ENCODE data around the gene AKNA. TPM values are rescaled to one million over a fixed set of nuclear protein-coding genes. Genes with fewer than 3 reads are reported as not detected.

Gene AKNA
- polyA plus RNA-seq, 1 of the 3 experiments (the other 2 are of a cell fraction): 0.84 TPM

GRCh38 chr9:114350636-114351401, 37.0 kb downstream of the AKNA start:
- Histone ChIP-seq H2AFZ (ENCODE audit: low read depth) (no peak overlapping the region), H3F3A (replicated peaks; ENCODE audit: insufficient read depth) (peaks cover 10% of the 10 kb centered on the region), H3K27ac (ENCODE audit: low read depth in 2 of 2, low read length in 1 of 2) (no peak overlapping the region), H4K20me1 (ENCODE audit: insufficient read depth) (no peaks in the 10 kb centered on the region), H3K4me1 (ENCODE audit: control insufficient read depth in 1 of 2, insufficient read depth in 2 of 2, low read depth in 1 of 2, low read length in 1 of 2) (peaks cover 0 to 15% of the 10 kb centered on the region in 2 experiments; a peak in 3 of 4 replicates), H3K4me3 (ENCODE audit: low read depth in 2 of 2, low read length in 1 of 2) (no peak overlapping the region), H3K36me3 (replicated peaks in 1 of 2; ENCODE audit: control insufficient read depth in 1 of 2, insufficient read depth in 2 of 2, low read length in 1 of 2) (no peaks in the 10 kb centered on the region), H3K79me2 (ENCODE audit: insufficient read depth) (no peaks in the 10 kb centered on the region), H3K4me2 (no peak overlapping the region), H3K9me3 (no peaks in the 10 kb centered on the region), H3K9ac (no peak overlapping the region), H3K27me3 (ENCODE audit: insufficient read depth) (no peaks in the 10 kb centered on the region), H3K9me2 (no peaks in the 10 kb centered on the region)
- POLR2A ChIA-PET: no interaction called here
- CTCF ChIA-PET: interaction anchor here (0.7 to 0.9 kb wide), 2 partner anchors 30 to 303 kb away, joined by 3 read pairs; no protein-coding TSS in a partner anchor
- DNase-seq: no peak
- WGBS (ENCODE audit: low lambda C conversion rate): 93% methylated on average over 15 of the region's 16 CpGs
- TF ChIP-seq MEF2A (IDR thresholded peaks at IDR 0.05; ENCODE audit: borderline replicate concordance, low read depth) (no peak), ELF1 (IDR thresholded peaks at IDR 0.05) (no peak), EP300 (IDR thresholded peaks at IDR 0.05; ENCODE audit: borderline replicate concordance in 1 of 2, low read depth in 1 of 2, low read length in 1 of 2) (no peak)

DNA sequence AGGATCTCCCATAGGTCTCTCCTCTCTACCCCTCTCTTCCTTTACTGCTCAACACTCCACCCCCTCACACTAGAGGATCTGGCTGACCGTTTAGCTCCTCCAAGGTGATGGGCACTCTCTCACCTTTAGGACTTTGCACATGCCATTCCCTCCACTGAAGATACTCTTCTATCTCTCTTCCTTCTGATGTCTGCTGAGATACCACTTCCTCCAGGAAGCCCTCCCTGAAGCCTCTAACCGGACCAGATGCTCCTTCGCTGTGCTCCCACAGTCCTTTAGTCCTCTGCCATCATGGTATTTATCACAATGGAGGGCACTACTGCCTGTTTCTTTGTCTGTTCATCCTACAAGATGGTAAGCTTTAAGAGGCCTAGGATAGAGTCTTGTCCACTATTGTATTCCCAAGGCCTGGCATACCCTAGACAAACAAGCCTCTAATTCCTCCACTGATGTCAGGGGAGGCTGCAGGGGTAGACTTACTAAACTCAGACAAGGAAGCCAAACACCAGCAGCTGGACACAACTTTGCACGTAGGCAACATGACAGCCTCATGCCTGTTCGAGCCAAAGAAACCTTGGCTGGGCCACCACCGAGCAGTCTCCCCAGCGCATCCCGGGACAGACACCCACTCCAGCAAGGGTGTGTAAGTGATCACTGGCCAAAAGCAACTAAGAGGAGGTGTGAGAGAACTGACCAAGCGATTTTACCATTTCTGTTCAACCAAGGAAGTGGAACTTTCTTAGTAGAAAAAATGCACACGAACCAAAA, 37.9 kb downstream of the AKNA start:
- Histone ChIP-seq H2AFZ (ENCODE audit: low read depth) (peak overlapping the region; percentile 76), H3K9me3 (no peaks in the 10 kb centered on the region), H3K27me3 (ENCODE audit: insufficient read depth) (no peaks in the 10 kb centered on the region), H3K4me2 (peak overlapping the region; percentile 59), H3K4me3 (ENCODE audit: low read depth in 2 of 2, low read length in 1 of 2) (no peak overlapping the region), H4K20me1 (ENCODE audit: insufficient read depth) (no peaks in the 10 kb centered on the region), H3K9ac (no peak overlapping the region), H3K36me3 (replicated peaks in 1 of 2; ENCODE audit: control insufficient read depth in 1 of 2, insufficient read depth in 2 of 2, low read length in 1 of 2) (no peaks in the 10 kb centered on the region), H3K4me1 (ENCODE audit: control insufficient read depth in 1 of 2, insufficient read depth in 2 of 2, low read depth in 1 of 2, low read length in 1 of 2) (peaks cover 0 to 15% of the 10 kb centered on the region in 2 experiments; a peak in 3 of 4 replicates), H3K9me2 (no peaks in the 10 kb centered on the region), H3F3A (replicated peaks; ENCODE audit: insufficient read depth) (peaks cover 10% of the 10 kb centered on the region), H3K27ac (ENCODE audit: low read depth in 2 of 2, low read length in 1 of 2) (peak overlapping the region in 1 of 2 experiments; percentile 85; a peak in 2 of 4 replicates), H3K79me2 (ENCODE audit: insufficient read depth) (no peaks in the 10 kb centered on the region)
- ChIA-PET CTCF (no interaction called here), POLR2A (no interaction called here)
- 91% methylated on average over 10 of the region's 10 CpGs for WGBS (ENCODE audit: low lambda C conversion rate)
- DNase-seq: no peak
- TF ChIP-seq ZBTB33 (IDR thresholded peaks at IDR 0.05; ENCODE audit: borderline replicate concordance, low read depth) (no peak), MXI1 (IDR thresholded peaks at IDR 0.05; ENCODE audit: low read depth, low read length) (no peak), FOXJ3 (CRISPR knock-in tag; IDR thresholded peaks at IDR 0.05) (no peak), JUND (IDR thresholded peaks at IDR 0.05) (no peak), POLR2AphosphoS5 (IDR thresholded peaks at IDR 0.05; ENCODE audit: low read depth, low read length) (no peak), FOXM1 (IDR thresholded peaks at IDR 0.05; ENCODE audit: low read depth) (no peak), ELF1 (IDR thresholded peaks at IDR 0.05) (no peak), TCF12 (IDR thresholded peaks at IDR 0.05) (no peak), EZH2phosphoT487 (IDR thresholded peaks at IDR 0.05; ENCODE audit: borderline replicate concordance, low read depth) (no peak), MAX (IDR thresholded peaks at IDR 0.05; ENCODE audit: low read depth) (no peak), FOSL2 (IDR thresholded peaks at IDR 0.05; ENCODE audit: borderline replicate concordance, low read depth) (no peak)
- TF ChIP-seq, protein P1, sequence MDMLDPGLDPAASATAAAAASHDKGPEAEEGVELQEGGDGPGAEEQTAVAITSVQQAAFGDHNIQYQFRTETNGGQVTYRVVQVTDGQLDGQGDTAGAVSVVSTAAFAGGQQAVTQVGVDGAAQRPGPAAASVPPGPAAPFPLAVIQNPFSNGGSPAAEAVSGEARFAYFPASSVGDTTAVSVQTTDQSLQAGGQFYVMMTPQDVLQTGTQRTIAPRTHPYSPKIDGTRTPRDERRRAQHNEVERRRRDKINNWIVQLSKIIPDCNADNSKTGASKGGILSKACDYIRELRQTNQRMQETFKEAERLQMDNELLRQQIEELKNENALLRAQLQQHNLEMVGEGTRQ (IDR thresholded peaks at IDR 0.05; ENCODE audit: borderline replicate concordance, low read depth, low read length): no peak
- TF ChIP-seq, protein P2, sequence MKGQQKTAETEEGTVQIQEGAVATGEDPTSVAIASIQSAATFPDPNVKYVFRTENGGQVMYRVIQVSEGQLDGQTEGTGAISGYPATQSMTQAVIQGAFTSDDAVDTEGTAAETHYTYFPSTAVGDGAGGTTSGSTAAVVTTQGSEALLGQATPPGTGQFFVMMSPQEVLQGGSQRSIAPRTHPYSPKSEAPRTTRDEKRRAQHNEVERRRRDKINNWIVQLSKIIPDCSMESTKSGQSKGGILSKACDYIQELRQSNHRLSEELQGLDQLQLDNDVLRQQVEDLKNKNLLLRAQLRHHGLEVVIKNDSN (IDR thresholded peaks at IDR 0.05; ENCODE audit: borderline replicate concordance, low read depth): no peak
- TF ChIP-seq, protein P3, sequence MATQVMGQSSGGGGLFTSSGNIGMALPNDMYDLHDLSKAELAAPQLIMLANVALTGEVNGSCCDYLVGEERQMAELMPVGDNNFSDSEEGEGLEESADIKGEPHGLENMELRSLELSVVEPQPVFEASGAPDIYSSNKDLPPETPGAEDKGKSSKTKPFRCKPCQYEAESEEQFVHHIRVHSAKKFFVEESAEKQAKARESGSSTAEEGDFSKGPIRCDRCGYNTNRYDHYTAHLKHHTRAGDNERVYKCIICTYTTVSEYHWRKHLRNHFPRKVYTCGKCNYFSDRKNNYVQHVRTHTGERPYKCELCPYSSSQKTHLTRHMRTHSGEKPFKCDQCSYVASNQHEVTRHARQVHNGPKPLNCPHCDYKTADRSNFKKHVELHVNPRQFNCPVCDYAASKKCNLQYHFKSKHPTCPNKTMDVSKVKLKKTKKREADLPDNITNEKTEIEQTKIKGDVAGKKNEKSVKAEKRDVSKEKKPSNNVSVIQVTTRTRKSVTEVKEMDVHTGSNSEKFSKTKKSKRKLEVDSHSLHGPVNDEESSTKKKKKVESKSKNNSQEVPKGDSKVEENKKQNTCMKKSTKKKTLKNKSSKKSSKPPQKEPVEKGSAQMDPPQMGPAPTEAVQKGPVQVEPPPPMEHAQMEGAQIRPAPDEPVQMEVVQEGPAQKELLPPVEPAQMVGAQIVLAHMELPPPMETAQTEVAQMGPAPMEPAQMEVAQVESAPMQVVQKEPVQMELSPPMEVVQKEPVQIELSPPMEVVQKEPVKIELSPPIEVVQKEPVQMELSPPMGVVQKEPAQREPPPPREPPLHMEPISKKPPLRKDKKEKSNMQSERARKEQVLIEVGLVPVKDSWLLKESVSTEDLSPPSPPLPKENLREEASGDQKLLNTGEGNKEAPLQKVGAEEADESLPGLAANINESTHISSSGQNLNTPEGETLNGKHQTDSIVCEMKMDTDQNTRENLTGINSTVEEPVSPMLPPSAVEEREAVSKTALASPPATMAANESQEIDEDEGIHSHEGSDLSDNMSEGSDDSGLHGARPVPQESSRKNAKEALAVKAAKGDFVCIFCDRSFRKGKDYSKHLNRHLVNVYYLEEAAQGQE (IDR thresholded peaks at IDR 0.05; ENCODE audit: low read depth, low read length): no peak
